GM21786 (cell line): ENCODE measurements around the gene CHI3L1.

Experiments used
- ATAC-seq: cut with Tn5 transposase; IDR thresholded peaks from one replicate; pipeline ENCODE4 v1.9.1; 2021; ENCODE audit not compliant: unreplicated experiment

Gene CHI3L1

DNA sequence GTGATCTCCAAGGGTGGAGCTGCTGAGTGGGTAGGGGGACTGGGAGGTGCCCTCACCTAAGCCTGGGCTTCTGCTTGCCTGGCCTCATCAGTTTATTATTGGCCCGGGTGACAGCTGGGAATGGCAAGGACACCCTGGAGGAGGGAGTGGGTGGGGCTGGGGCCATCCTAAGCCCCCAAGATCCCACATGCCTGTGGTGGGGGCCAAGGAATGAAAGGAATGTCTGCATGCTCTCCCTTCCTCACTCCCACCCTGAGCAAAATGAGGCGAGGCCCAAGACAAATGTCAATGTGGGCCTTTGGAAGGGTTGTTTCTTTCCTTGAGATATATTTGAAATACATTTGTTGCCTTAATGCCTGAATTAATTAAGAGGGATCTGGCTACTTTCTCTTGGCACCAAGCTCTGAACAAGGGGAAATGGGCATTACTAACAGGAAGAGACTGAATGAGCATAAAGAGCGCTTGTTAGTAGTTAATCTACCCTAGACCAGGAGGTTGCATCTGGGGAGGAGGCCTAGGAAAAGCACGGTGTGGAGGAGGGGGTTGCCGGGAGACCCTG is 19.7 kb upstream of the CHI3L1 start:
- no peak for ATAC-seq

DNA sequence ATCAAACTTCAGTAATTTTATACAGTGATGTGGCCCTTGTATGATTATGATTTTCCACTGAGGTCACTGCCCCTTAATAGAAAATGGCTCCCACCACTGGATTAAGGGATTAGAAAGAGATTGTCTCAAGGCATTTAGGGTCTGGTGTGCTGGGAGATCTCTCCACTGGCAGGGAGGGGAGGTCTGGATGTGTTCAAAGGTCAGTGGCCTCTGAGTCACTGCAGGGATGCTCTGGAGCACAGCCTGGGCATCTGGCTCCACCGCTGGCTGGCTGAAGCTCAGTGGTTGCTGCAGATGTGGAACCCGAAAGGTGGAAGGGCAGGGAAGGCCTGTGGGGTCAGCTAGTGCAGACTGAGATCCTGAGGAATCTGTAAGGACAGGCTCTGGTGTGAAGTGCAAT is 18.3 kb upstream of the CHI3L1 start:
- no peak for ATAC-seq

DNA sequence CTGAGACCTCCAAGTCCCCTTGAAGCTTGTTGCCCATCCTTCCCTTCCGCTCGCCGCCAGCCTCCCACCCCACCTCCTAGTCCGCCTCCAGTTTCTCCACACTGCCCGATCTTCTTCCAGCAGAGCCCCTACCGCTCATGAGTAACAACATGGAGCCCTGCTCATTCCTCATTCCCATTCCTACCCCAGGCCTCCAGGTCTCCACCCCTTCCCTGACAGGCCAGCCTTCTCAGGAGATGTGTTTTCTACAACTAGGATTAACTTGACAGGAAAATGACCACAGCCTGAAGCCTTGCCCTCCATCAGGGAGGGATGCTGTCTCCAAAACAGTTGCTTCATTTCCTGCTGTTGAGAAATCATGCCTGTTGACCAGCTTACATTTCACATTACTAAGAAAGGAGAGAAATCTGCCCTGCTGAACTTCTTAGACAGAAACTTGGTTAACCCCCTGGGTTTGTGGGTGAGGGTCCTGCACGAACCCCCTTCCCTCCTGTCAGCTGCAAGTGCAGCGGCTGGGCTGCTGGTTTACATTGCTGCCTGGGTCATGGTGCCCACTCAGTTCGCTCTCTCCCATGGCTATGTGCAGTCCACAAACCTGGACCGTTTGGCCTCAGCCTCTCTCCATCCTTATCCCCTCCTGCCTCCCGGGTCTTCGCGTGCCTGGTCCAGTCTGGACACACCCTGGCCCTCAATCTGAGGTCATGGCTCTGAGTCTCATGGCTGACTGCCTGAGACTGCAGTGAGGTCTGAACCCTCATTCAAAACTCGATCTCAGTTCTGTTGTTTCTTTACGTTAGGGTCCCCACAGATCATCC is 16.1 kb upstream of the CHI3L1 start:
- ATAC-seq: no peak

DNA sequence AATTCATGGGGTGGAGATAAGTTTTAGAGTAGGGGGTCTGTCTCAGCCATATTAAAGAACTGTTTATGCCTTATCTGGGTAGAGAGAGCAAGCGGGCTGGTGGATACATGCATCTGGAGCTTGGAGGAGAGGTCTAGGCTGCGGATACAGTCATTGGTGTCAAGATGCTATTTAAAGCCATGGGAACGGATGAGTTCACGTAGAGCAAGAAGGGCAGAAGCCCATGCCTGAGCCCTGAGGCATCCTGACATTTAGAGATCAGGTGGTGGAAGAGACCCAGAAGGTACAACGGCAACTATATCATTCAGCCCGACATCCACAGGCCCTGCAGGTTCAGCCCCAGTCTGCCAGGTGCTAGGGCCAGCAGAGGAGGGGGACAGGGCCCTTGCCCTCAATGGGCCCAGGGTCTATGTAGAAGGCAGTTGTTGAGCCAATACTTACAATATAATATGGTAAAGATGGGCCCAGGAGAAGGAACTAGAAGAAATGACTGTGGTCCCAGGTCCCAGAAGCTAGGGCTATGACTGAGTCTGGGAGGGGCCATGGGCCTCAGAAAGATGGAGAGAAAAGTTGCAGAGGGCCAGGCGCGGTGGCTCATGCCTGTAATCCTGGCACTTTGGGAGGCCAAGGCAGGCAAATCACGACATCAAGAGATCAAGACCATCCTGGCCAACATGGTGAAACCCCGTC is 15.2 kb upstream of the CHI3L1 start:
- ATAC-seq: no peak

DNA sequence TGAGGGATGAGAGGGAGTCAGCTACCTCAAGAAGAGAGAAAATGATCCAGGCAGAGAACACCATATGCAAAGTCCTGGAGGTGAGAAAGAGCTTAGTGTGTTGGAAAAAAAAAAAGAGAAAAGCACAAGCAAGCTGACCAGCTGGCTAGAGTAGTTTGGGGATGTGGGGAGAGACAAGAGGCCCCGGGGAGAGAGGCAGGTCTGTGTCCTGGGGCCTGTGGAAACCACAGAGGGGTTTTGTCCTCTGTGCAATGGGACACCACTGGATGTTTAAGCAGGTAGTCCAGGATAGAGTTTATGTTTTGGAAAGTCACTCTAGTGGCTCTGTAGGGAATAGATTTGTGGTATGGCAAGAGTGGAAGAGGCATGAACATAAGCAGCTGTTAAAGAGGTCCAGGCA is 14.4 kb upstream of the CHI3L1 start:
- ATAC-seq: no peak

DNA sequence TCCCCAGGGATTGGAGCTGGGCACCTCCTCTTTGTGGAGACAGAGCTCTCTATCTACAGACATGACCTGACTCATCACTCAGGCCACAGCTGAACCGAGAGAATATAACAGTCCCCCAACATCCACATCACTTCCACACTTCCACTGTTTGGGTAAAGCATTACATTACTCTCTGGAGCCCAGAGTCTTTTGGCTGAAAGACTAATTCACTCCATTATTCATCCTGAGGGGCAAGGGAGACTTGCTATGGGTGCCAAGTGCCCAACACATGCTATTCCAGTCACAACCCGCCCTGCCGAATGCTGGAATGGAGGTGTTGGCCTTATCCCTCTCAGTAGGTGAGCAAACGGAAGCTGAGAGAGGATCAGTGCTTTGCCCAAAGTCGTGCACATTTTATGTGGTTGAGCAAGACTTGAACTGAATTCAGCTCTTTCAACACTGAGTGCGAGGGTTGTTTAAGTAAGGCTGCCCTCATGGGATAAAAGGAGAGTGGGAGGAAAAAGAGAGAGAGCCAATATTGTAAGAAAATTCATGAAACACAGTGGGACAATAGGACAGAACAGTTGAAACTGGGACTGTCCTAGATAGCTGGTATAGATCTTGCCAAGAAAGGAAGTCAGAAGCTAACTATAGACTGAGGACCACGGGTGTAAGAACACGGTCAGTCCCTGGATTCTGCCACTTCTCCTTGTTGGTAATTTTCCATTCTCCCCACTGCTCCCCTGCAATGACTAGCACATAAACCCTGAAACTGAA is 13.5 kb upstream of the CHI3L1 start:
- ATAC-seq: no peak

DNA sequence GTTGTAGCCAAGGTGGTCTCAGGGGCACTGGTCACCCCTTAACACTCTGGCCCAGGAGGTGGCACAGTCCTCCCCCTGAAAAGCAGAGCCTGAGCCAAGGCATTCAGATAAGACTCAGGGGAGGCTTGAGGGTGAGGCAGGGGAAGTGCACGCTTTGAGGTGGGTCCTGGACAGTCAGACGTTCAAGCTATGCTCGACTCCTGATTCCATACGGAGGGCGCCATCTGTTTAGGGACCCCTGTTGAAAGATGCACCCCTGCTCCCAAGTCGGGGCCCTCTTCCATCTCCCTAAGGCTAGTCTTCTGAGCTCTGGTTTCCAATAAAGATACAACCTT is 12.9 kb upstream of the CHI3L1 start:
- ATAC-seq: no peak

DNA sequence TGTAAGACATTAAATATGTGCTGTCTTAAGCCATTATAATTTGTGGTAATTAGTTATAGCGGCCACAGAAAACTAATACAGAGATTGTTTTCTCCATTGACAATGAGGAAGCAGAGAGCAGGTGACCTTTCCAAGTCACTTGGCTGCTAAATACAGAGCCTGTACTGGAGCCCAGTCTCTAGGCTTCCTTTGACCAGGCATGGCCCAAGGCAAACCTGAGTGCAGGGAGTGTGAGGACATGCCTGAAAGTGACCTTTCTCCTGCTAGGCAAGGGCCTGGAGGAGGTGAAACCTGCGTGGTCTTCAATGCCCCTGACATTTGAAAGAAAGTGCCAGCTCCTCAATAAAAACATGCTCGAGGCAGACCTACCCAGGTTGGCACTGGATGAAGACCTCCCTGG is 12.5 kb upstream of the CHI3L1 start:
- no peak for ATAC-seq

DNA sequence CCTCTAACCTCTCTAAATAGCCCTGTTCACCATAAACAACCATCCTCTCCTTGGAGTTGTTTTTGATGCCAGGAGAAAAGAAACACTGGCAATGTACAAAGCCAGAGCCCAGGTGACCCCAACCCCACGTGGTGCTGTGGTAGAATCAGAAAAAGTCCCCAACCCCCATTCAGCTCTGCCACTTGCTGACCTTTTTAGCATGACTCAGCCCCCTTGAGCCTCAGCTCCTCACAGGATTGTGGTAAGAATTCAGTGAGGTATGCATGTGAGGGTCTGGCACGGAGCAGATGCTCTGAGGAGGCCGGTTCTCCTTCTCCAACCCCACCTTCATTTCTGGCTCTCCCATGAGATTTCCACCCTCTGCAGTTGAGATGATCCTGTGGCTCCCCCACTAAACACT is 11.1 kb upstream of the CHI3L1 start:
- ATAC-seq: no peak

DNA sequence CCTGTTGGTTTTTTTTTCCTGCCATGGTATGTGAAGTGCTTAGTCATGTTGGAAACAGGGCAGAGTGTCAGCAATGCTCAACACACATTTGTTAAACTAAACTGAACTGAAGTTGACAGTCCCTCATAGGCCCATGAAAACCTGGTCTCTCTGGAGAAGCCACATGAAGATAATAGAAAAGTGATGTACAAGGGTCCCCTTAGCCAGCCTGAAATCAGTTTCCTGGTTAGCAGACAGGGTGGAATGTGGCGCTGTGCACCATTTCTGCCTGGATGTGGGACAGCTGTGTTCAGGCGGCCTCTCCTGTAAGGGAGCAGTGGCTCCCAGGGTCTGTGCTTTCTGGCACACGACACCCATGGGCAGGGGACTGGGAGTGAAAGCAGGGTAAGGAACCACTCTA is 9.9 kb upstream of the CHI3L1 start:
- no peak for ATAC-seq

DNA sequence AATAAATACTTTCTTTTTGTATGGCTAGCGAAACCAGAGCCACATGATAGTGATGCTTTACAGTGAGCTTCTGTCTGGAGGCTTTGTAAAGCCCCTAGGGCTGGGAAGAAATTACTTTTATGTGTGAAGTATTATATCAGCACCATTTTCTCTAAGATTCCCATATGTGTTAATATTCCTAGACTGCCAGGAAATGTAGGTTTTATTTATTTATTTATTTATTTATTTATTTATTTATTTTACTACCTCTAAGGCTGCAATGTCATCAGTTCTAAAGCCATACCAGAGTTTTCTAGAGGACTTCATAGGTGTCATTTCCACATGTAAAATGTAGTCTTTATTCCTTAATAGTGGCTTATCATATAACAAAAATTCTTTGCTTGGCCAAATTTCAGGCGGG is 4.4 kb upstream of the CHI3L1 start:
- no peak for ATAC-seq

DNA sequence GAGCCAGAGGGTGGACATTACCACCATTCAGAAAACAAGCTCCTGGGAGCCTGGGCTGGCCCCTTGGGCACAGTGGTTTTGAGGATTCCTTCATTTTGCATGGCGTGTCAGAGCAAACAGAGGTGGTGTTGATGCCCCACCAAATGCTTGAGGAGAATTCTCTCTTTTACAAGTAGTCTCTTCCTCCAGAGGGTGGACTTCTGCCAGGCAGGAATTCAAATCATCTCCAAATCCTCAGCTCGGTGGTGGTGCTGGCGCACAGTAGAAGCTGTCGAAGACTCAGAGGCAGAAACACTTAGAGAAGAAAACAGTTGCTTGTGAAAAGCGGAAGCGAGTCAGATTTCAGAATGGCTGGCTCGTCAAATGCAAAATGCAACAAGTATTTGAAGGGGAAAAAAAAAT is 3.4 kb upstream of the CHI3L1 start:
- ATAC-seq: no peak

DNA sequence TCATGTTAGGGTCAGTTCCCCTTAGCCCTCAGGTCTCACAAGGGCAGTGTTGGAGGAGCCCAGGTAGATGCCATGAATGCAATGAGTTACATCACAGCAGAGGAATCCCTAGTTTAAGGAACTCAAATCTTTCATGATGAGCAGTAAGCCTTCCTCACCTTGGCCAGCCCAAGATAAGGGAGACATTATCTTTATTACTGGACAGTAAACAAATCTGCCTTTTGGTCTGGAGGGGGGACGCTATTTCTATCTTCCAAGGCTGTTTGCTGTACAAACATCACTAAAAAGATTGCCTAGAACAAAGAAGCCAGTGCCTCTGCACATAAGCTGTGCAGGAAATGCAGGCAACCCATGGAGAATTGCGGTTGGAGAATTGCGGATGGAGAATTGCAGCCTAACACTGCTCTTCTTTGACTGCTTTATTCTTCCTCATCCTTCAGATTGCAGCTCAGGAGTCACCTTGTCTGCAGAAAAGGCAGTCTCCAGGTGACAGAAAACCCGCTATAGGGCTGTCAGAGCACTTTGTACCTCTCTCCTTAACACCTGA is 2.3 kb upstream of the CHI3L1 start:
- ATAC-seq: no peak

DNA sequence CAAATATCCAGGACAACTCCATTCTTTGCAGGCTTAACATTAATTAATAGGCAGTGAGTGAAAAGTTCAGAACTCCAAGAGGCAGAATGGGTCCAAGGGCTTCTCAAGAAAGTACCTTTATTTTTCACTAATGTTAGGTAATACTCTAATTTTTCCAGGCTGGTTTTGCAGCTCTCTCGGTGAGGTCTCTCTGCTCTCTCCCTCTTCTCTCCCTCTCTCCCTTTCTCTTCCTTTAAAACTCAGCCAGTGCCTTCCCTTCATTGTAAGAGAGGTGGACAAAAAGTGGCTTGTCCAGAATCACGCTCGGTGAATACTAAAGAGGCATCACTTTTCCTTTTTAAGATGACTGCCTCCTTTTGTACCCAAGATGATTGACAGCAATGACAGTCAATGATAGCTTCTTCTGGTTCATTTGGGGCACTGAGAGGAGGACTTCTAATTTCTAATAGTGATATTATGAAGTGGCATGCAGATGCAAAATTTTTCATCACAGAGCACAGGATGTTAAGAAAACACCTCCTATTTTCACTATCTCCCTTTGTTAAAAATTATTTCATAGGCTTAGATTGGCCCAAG is 1.3 kb upstream of the CHI3L1 start:
- ATAC-seq: no peak

DNA sequence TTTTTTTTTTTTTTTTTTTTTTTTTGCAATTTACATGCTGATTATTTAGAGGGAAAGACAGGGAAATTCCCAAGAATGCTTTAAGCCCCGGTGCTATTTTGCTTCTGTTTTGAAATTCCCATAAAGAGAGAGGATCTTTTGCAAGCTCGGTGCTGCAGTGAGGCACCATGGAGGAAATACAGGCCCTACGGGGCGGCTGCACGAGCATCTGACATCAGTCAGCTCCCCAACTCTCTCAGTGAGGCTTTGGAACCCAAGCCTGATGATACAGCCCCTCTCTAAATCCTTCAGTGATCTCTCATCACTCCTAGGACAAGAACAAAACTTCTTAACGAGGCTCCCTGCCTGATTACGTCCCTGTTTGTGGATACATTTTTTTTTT is 791 bp upstream of the CHI3L1 start:
- no peak for ATAC-seq

DNA sequence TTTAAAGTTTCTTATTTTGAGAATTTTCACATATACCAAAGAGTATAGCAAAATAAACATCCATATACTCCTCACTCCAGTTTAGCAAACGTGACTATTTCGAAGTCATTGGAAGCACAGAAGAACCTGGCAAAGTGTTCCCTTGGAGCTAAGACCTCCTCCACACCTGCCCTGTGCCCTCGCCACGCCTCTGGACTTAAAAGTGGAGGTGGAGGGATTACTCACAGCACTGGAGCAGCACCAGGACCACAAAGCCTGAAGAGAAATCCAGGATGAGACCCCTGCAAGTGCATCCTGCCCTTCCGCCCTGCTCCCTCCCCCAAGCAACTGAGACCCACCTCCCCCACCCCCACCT is 436 bp downstream of the CHI3L1 start:
- no peak for ATAC-seq

DNA sequence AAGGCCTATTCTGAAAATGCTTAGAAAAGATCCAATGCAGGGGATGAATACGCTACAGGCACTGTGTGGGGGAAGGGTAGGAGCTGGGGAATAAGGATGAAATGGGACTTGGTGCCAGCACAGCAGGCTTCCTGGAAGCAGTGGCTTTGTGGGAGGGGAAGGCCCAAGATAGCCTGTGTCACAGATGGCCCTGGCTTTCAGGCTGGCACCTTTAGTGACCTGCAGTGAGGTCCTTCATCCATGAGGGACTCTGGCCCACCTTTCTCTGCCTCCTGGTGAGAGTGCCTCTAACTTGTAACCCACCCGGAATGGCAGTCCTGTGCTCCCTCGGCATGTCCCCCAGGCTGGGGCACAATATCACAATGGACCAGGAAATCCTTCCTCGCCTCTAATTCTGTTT is 919 bp downstream of the CHI3L1 start:
- ATAC-seq: no peak

DNA sequence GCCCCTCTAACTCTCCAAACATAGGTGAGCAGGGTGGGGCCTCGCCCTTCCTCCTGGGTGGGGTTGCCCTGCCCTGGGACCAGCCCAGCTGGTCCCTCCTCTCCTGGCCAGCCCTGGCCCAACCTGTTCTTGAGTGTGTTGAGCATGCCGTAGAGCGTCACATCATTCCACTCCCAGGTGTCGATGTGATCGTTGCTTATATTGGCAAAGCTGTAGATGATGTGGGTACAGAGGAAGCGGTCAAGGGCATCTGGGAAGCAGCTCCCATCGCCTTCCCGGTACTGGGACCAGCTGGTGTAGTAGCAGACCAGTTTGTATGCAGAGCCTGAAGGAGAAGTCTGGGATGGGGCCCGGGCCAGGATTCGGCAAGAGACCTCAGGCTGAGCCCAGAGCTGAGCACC is 1.4 kb downstream of the CHI3L1 start:
- no peak for ATAC-seq

DNA sequence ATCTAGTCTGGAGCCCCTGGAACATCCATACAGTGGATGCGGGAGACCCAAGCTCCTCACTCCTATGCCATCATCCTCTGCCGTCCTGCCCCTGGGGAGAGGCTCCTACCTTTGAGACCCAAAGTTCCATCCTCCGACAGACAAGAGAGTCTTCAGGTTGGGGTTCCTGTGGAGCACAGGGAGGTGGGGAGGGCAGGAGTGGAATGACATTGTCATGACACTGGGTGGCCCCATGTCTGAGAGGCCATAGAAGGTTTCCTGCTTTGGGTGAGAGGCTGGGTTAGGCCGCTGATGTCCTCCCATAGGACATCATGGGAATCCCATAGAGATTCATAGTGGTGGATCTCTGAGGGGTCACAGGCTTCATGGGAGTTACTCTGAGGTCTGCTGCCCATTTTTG is 2.0 kb downstream of the CHI3L1 start:
- no peak for ATAC-seq

DNA sequence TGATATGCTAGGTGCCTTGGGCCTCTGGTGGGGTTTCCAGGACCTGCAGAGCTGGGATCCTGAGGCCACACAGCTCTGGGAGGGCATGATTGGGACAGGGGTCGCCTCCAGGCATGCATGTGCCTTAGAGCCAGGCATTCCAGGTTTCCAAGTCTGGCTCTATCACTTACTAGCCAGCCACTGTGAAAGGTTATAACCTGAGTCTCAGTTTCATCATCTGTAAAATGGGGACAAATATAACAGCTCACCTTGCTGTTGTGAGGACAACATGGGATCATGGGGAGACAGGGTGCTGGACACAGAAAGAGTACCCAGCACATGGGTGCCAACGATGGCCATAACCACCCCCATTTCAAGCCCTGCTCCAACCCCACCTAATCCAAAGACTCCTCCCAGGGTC is 2.7 kb downstream of the CHI3L1 start:
- no peak for ATAC-seq

DNA sequence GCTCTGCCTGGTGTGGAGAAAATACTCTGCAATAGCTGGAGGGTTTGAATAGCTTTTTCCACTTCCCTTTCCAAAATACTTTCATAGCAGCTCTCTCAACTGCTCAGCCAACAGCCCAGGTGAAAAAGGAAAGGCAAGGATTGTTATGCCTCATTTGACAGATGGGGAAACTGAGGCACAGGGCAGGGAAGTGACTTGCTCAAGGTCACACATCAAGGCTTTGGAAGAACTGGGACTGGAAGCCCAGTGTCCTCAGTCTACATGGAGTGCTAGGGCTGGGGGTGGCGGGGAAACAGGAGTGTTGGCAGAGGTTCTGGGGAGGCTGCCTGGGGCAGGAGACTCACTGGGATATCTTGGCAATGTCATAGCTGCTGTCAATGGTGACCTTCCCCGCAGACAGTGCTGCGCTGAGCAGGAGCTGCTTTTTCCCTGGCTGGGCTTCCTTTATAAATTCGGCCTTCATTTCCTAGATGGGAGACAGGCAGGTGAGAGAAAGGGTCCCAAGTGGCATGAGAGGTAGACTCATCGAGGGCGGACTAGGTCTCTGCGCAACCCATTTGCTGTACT is 4.0 kb downstream of the CHI3L1 start:
- no peak for ATAC-seq
